PC-3 (cell line): ENCODE data around the gene C17orf100.

Experiments used
- CTCF ChIP-seq: fragments of 300-600 bp; sonication (generic); conservative IDR thresholded peaks from 2 replicates; pipeline ENCODE4 v1.5.1; 2017; ENCODE audit warnings: antibody characterized with exemption, low read depth, mild to moderate bottlenecking, low read length
- EZH2 ChIP-seq: fragments of 300-600 bp; sonication (generic); IDR thresholded peaks from one replicate; pipeline ENCODE4 v1.6.1; 2017; ENCODE audit warnings: antibody characterized with exemption, mild to moderate bottlenecking, low read length; ENCODE audit not compliant: unreplicated experiment

- no peak for TF ChIP-seq CTCF
- TF ChIP-seq EZH2 = no peak
Measured at GRCh38 chr17:6661464-6661848, 9.9 kb downstream of the C17orf100 start.
